GM12878 (cell line): ENCODE results near the gene METTL8. TPM values are rescaled to one million over a fixed set of nuclear protein-coding genes. Genes with fewer than 3 reads are reported as not detected.

Source experiments
- ATAC-seq: fragments of 200-7000 bp; cut with Tn5 transposase; 3 replicates; pipeline ENCODE4 v1.9.1; 2020; ENCODE audit warnings: mild to moderate bottlenecking, moderate library complexity
- BruUV-seq: library from RNA; stranded (reverse); fragments of 400-500 nt; replicated peaks from 2 replicates; lab custom pipeline; 2021; lab: Mats Ljungman, UMichigan
- CTCF ChIA-PET: fragments of 300-600 bp; sonication (Branson Sonifier 250); formaldehyde crosslinking; extraction: SDS; loops from one replicate; lab custom pipeline; 2021; ENCODE audit warnings: inconsistent platforms; lab: Yijun Ruan, JAX
- POLR2A ChIA-PET: fragments of 350-600 bp; formaldehyde crosslinking; extraction: SDS; loops from one replicate; lab custom pipeline; 2021; ENCODE audit warnings: inconsistent platforms; lab: Charles Lee
- RAD21 ChIA-PET: fragments of 300-600 bp; sonication (Branson Sonifier 250); formaldehyde crosslinking; loops from one replicate; lab custom pipeline; 2023; ENCODE audit warnings: antibody characterized with exemption; ENCODE audit not compliant: unreplicated experiment; lab: Charles Lee
- SMC1A ChIA-PET: fragments of 300-600 bp; sonication (Branson Sonifier 250); formaldehyde crosslinking; loops from one replicate; lab custom pipeline; 2023; ENCODE audit not compliant: unreplicated experiment, uncharacterized antibody; lab: Charles Lee
- DNase-seq: peaks from one replicate; pipeline ENCODE4 v3.0.0-alpha.2; 2011; ENCODE audit warnings: low read depth, low spot score
- FAIRE-seq: peaks from 3 replicates; lab custom pipeline; 2011; peaks lifted over from hg19 to GRCh38; lab: Jason Lieb, UNC
- H2AFZ ChIP-seq: 2 replicates; pipeline ENCODE4 v1.6.0; 2011; ENCODE audit warnings: low read depth, low read length, control low read depth; ENCODE audit not compliant: control insufficient read depth
- H3K27ac ChIP-seq: 2 replicates; pipeline ENCODE4 v1.5.1; 2011; ENCODE audit warnings: control low read depth; ENCODE audit not compliant: control insufficient read depth, insufficient read depth
- H3K27me3 ChIP-seq, 2 experiments: replicated peaks in 1 of 2; 2 replicates each; pipeline versions ENCODE4 v1.6.0 to v1.6.1; 2011; ENCODE audit warnings: low read length in 1 of 2; ENCODE audit not compliant: control insufficient read depth in 2 of 2, insufficient read depth in 2 of 2
- H3K36me3 ChIP-seq, 2 experiments: 2 replicates each; pipeline ENCODE4 v1.5.1; 2011; ENCODE audit warnings: low read length in 1 of 2; ENCODE audit not compliant: control insufficient read depth in 2 of 2, insufficient read depth in 2 of 2
- H3K4me1 ChIP-seq: 2 replicates; pipeline ENCODE4 v1.6.1; 2011; ENCODE audit warnings: mild to moderate bottlenecking, low read length, moderate library complexity, mixed read lengths; ENCODE audit not compliant: control insufficient read depth, insufficient read depth
- H3K4me2 ChIP-seq: 2 replicates; pipeline ENCODE4 v1.6.0; 2011; ENCODE audit warnings: control low read depth; ENCODE audit not compliant: control insufficient read depth, insufficient read depth
- H3K4me3 ChIP-seq: fragments of 200-600 bp; sonication (generic); 2 replicates; pipeline ENCODE4 v1.5.1; 2016
- H3K79me2 ChIP-seq: 2 replicates; pipeline ENCODE4 v1.6.0; 2011; ENCODE audit warnings: low read length; ENCODE audit not compliant: control insufficient read depth, insufficient read depth
- H3K9ac ChIP-seq: 2 replicates; pipeline ENCODE4 v1.8.0; 2011; ENCODE audit warnings: low read length, control low read depth, mixed read lengths; ENCODE audit not compliant: control insufficient read depth, insufficient read depth
- H3K9me3 ChIP-seq: replicated peaks from 3 replicates; pipeline ENCODE4 v1.5.1; 2011; ENCODE audit warnings: mild to moderate bottlenecking, low read length; ENCODE audit not compliant: control insufficient read depth, insufficient read depth
- H4K20me1 ChIP-seq: 2 replicates; pipeline ENCODE4 v1.6.0; 2011; ENCODE audit not compliant: control insufficient read depth, insufficient read depth
- BACH1 ChIP-seq: fragments of 450-650 bp; IDR thresholded peaks from 2 replicates; pipeline ENCODE4 v1.6.1; 2017; ENCODE audit warnings: mild to moderate bottlenecking, borderline replicate concordance
- BCL3 ChIP-seq: IDR thresholded peaks from 2 replicates; pipeline ENCODE4 v1.6.1; 2011; ENCODE audit warnings: borderline replicate concordance, low read depth, mild to moderate bottlenecking, moderate library complexity, low read length; ENCODE audit not compliant: insufficient read depth, poor library complexity, severe bottlenecking
- KAT2A ChIP-seq: conservative IDR thresholded peaks from 2 replicates; pipeline ENCODE4 v1.6.1; 2011; ENCODE audit warnings: low read depth, low read length; ENCODE audit not compliant: control insufficient read depth
- MAX ChIP-seq: IDR thresholded peaks from 2 replicates; pipeline ENCODE4 v1.6.1; 2012; ENCODE audit warnings: low read depth, low read length, improper control_type of control experiment
- RAD51 ChIP-seq: fragments of 450-650 bp; IDR thresholded peaks from 2 replicates; pipeline ENCODE4 v1.6.1; 2016; ENCODE audit warnings: moderate library complexity, mild to moderate bottlenecking, inconsistent platforms
- REST ChIP-seq: IDR thresholded peaks from 2 replicates; pipeline ENCODE4 v1.6.1; 2012; ENCODE audit warnings: mild to moderate bottlenecking, low read depth, low read length
- USF1 ChIP-seq: IDR thresholded peaks from 2 replicates; pipeline ENCODE4 v1.6.1; 2011; ENCODE audit warnings: borderline replicate concordance, low read depth, mild to moderate bottlenecking, moderate library complexity, mixed read lengths, low read length; ENCODE audit not compliant: insufficient read depth; ENCODE audit errors: extremely low read length
- ZBTB40 ChIP-seq: fragments of 450-650 bp; IDR thresholded peaks from 2 replicates; pipeline ENCODE4 v1.6.1; 2016; ENCODE audit warnings: mild to moderate bottlenecking, moderate library complexity, borderline replicate concordance
- ZNF384 ChIP-seq: IDR thresholded peaks from 2 replicates; pipeline ENCODE4 v1.6.1; 2012; ENCODE audit warnings: low read depth, mild to moderate bottlenecking, low read length, improper control_type of control experiment, borderline replicate concordance
- in situ Hi-C: fragments of 300-500 bp; cut with MboI; formaldehyde crosslinking; loops from 9 replicates; pipeline ENCODE4 v1.14.3; 2018; ENCODE audit warnings: mixed read lengths
- intact Hi-C: fragments of 100-400 bp; cut with micrococcal nuclease; formaldehyde crosslinking; loops from one replicate; pipeline ENCODE4 v1.14.2; 2022; ENCODE audit not compliant: unreplicated experiment
- polyA plus RNA-seq, 11 experiments: library from polyadenylated mRNA; depleted of rRNA in 4 of 11; unstranded in 6 of 11; stranded (reverse) in 5 of 11; fragments of >200 nt; fragmentation: Nextera tagmentation in 4 of 11; fragmentation: Illumina TruSeq in 1 of 11; extraction: Ambion mirVana in 4 of 11; extraction: Trizol in 1 of 11; gene quantifications; 1 replicate in 1 of 11; 2 replicates in 10 of 11; pipeline versions ENCODE4 v1.2.1 to v1.2.3, GENCODE V29; 2011 to 2016; ENCODE audit warnings: inconsistent platforms in 2 of 11, missing spikeins in 2 of 11, low read depth in 1 of 11
- total RNA-seq, 4 experiments: library from RNA; depleted of rRNA in 3 of 4; stranded (reverse); fragments of >200 nt in 3 of 4; fragmentation: Illumina TruSeq in 1 of 4; extraction: Trizol in 1 of 4; gene quantifications; 2 replicates each; pipeline versions ENCODE4 v1.2.1 to v1.2.3, GENCODE V29; 2013 to 2021

METTL8 gene
- total and polyA plus RNA-seq, 10 of the 15 experiments (the other 5 are each of a cell fraction or from before 2014, with no cell fraction given): 30.8 to 96.3 (median 51.5) TPM

- in situ Hi-C loops: no loop called here
- no peak for ATAC-seq
- no peaks in the 10 kb centered on the region for H3K79me2 ChIP-seq
- H3K36me3 ChIP-seq: no peaks in the 10 kb centered on the region
- FAIRE-seq: no peak
- ChIA-PET POLR2A (no interaction called here), SMC1A (interaction anchor here (0.5 to 1.7 kb wide), 10 partner anchors 9 to 830 kb away, joined by 3 to 8 read pairs (median 3); no protein-coding TSS in a partner anchor), RAD21 (interaction anchor here (1.2 kb wide), 1 partner anchor 129 kb away, joined by 3 read pairs; no protein-coding TSS in a partner anchor), CTCF (interaction anchor here (0.6 to 1.2 kb wide), 4 partner anchors 10 to 39 kb away, joined by 3 to 5 read pairs (median 3); no protein-coding TSS in a partner anchor)
- H3K9ac ChIP-seq: no peak overlapping the region
- H3K27me3 ChIP-seq: no peaks in the 10 kb centered on the region
- no TSS peak for BruUV-seq
- H2AFZ ChIP-seq: peak overlapping the region; percentile 1
- intact Hi-C loops: no loop called here
- no peak for DNase-seq
- no peaks in the 10 kb centered on the region for H3K4me1 ChIP-seq
- no peak overlapping the region for H3K27ac ChIP-seq
- H3K9me3 ChIP-seq: no peaks in the 10 kb centered on the region
- H3K4me2 ChIP-seq: no peak overlapping the region
- no peak overlapping the region for H3K4me3 ChIP-seq
- no peaks in the 10 kb centered on the region for H4K20me1 ChIP-seq
- no peak for TF ChIP-seq USF1
- no peak for TF ChIP-seq BACH1
- TF ChIP-seq REST: no peak
- no peak for TF ChIP-seq BCL3
- TF ChIP-seq MAX: no peak
- no peak for TF ChIP-seq KAT2A
- TF ChIP-seq ZBTB40: no peak
- TF ChIP-seq ZNF384: no peak
- TF ChIP-seq RAD51: no peak
Observed at GRCh38 chr2:171287036-171287571, 146.7 kb downstream of the METTL8 start.
